Activated B cell treated with CpG ODN at 0.5 μM for 24 hours (primary cell): ENCODE results near the gene KCNQ1. TPM values are rescaled to one million over a fixed set of nuclear protein-coding genes. Genes with fewer than 3 reads are reported as not detected.
A peak's percentile ranks its signal among the peaks of the same experiment; 100 is the strongest.

Experiments used
- ATAC-seq: fragments of 200-7000 bp; cut with Tn5 transposase; one replicate; pipeline ENCODE4 v1.10.0; 2021; ENCODE audit warnings: low read depth, mild to moderate bottlenecking, moderate library complexity
- CTCF ChIA-PET: fragments of 350-600 bp; sonication (Branson Sonifier 250); formaldehyde crosslinking; loops from one replicate; lab custom pipeline; 2021; ENCODE audit warnings: antibody characterized with exemption; lab: Charles Lee
- POLR2A ChIA-PET: fragments of 350-600 bp; sonication (Branson Sonifier 250); formaldehyde crosslinking; loops from one replicate; lab custom pipeline; 2021; ENCODE audit warnings: antibody characterized with exemption; lab: Charles Lee
- DNase-seq: peaks from one replicate; pipeline ENCODE4 v3.0.0; 2022
- H3K27ac Mint-ChIP-seq: one replicate; pipeline ENCODE4 v1.8.0; 2020; ENCODE audit warnings: mixed read lengths
- H3K27me3 Mint-ChIP-seq: one replicate; pipeline ENCODE4 v1.8.0; 2021; ENCODE audit warnings: mixed read lengths
- H3K36me3 Mint-ChIP-seq: one replicate; pipeline ENCODE4 v1.8.0; 2021; ENCODE audit warnings: low read depth, mixed read lengths
- H3K4me1 Mint-ChIP-seq: one replicate; pipeline ENCODE4 v1.8.0; 2021; ENCODE audit warnings: mixed read lengths
- H3K4me3 Mint-ChIP-seq: one replicate; pipeline ENCODE4 v1.8.0; 2020; ENCODE audit warnings: mild to moderate bottlenecking, mixed read lengths
- H3K9me3 Mint-ChIP-seq: one replicate; pipeline ENCODE4 v1.8.0; 2020; ENCODE audit warnings: mixed read lengths
- CTCF ChIP-seq: fragments of 200-600 bp; IDR thresholded peaks from one replicate; pipeline ENCODE4 v1.8.0; 2022; ENCODE audit warnings: antibody characterized with exemption, mild to moderate bottlenecking
- intact Hi-C: fragments of 100-400 bp; cut with micrococcal nuclease; formaldehyde crosslinking; loops from one replicate; pipeline ENCODE4 v1.15.1; 2024
- total RNA-seq: library from RNA; stranded (reverse); gene quantifications from 2 replicates; pipeline ENCODE4 v1.2.3, GENCODE V29; 2022

Gene KCNQ1
- total RNA-seq, 1 donor from 2014 or later: 6.5 TPM

- no peaks in the 10 kb centered on the region for H3K36me3 Mint-ChIP-seq
- no peak for ATAC-seq
- peaks cover 9% of the 10 kb centered on the region for H3K27me3 Mint-ChIP-seq
- no peak overlapping the region for H3K27ac Mint-ChIP-seq
- peaks cover 9% of the 10 kb centered on the region for H3K4me1 Mint-ChIP-seq
- TF ChIP-seq CTCF: no peak
- POLR2A ChIA-PET: interaction anchor here (0.7 kb wide), 1 partner anchor 500 kb away, joined by 5 read pairs; no protein-coding TSS in a partner anchor
- H3K9me3 Mint-ChIP-seq: no peaks in the 10 kb centered on the region
- intact Hi-C loops: loop anchor here (10.0 kb wide), 1 partner anchor 689 kb away; no protein-coding TSS in a partner anchor
- DNase-seq: no peak
- CTCF ChIA-PET: interaction anchor here (1.0 to 11.9 kb wide), 2 partner anchors 10 to 351 kb away, joined by 4 to 334 read pairs; no protein-coding TSS in a partner anchor
- peak overlapping the region; percentile 44 for H3K4me3 Mint-ChIP-seq
These were observed 438.8 kb downstream of the KCNQ1 start for GRCh38 chr11:2883640-2883978.

GRCh38 chr11:2883979-2884815, 439.4 kb downstream of the KCNQ1 start:
- DNase-seq (no peak), ATAC-seq (no peak)
- POLR2A ChIA-PET: interaction anchor here (0.7 kb wide), 1 partner anchor 500 kb away, joined by 5 read pairs; no protein-coding TSS in a partner anchor
- Mint-ChIP-seq H3K4me1 (peaks cover 9% of the 10 kb centered on the region), H3K4me3 (peak overlapping the region; percentile 38), H3K27me3 (peaks cover 9% of the 10 kb centered on the region), H3K27ac (no peak overlapping the region), H3K36me3 (no peaks in the 10 kb centered on the region), H3K9me3 (no peaks in the 10 kb centered on the region)
- CTCF ChIA-PET: interaction anchor here (11.9 kb wide), 1 partner anchor 352 kb away, joined by 334 read pairs; no protein-coding TSS in a partner anchor
- no peak for TF ChIP-seq CTCF
- intact Hi-C loops: loop anchor here (1.0 to 10.0 kb wide), 2 partner anchors 184 to 689 kb away; no protein-coding TSS in a partner anchor

- ATAC-seq (peak; percentile 3), DNase-seq (peak; percentile 50)
- intact Hi-C loops: loop anchor here (1.0 to 10.0 kb wide), 5 partner anchors 93 to 690 kb away; partner anchors contain the start of genes CARS1, TRPM5 and TSSC4
- TF ChIP-seq CTCF: no peak
- ChIA-PET CTCF (interaction anchor here (11.9 kb wide), 1 partner anchor 353 kb away, joined by 334 read pairs; no protein-coding TSS in a partner anchor), POLR2A (interaction anchor here (0.9 to 1.6 kb wide), 2 partner anchors 17 to 351 kb away, joined by 3 to 7 read pairs; a partner anchor contains a TSS)
- Mint-ChIP-seq H3K4me3 (peak overlapping the region; percentile 90), H3K4me1 (peaks cover 9% of the 10 kb centered on the region), H3K36me3 (no peaks in the 10 kb centered on the region), H3K27me3 (peaks cover 9% of the 10 kb centered on the region), H3K27ac (no peak overlapping the region), H3K9me3 (no peaks in the 10 kb centered on the region)
These were observed 440.3 kb downstream of the KCNQ1 start for GRCh38 chr11:2885017-2885677.

- ChIA-PET POLR2A (interaction anchor here (0.9 to 1.6 kb wide), 2 partner anchors 17 to 352 kb away, joined by 3 to 7 read pairs; a partner anchor contains a TSS), CTCF (interaction anchor here (11.9 kb wide), 1 partner anchor 353 kb away, joined by 334 read pairs; no protein-coding TSS in a partner anchor)
- Mint-ChIP-seq H3K4me1 (peaks cover 9% of the 10 kb centered on the region), H3K36me3 (no peaks in the 10 kb centered on the region), H3K4me3 (peak within 1 kb of the TSS; percentile 90), H3K9me3 (no peaks in the 10 kb centered on the region), H3K27me3 (peaks cover 9% of the 10 kb centered on the region), H3K27ac (no peak within 1 kb of the TSS)
- intact Hi-C loops: loop anchor here (1.0 to 10.0 kb wide), 5 partner anchors 93 to 691 kb away; partner anchors contain the start of genes CARS1, TRPM5 and TSSC4
- no peak for TF ChIP-seq CTCF
- peak; percentile 77 for DNase-seq
- peak; percentile 90 for ATAC-seq
These were observed 440.9 kb downstream of the KCNQ1 start, which contains the start of gene CDKN1C for GRCh38 chr11:2885678-2886081. CDKN1C (minus strand) TSS chr11:2885775; CDS start chr11:2885456, 319 bp downstream.
